ENCODE measurements around the gene HDHD3.

DNA sequence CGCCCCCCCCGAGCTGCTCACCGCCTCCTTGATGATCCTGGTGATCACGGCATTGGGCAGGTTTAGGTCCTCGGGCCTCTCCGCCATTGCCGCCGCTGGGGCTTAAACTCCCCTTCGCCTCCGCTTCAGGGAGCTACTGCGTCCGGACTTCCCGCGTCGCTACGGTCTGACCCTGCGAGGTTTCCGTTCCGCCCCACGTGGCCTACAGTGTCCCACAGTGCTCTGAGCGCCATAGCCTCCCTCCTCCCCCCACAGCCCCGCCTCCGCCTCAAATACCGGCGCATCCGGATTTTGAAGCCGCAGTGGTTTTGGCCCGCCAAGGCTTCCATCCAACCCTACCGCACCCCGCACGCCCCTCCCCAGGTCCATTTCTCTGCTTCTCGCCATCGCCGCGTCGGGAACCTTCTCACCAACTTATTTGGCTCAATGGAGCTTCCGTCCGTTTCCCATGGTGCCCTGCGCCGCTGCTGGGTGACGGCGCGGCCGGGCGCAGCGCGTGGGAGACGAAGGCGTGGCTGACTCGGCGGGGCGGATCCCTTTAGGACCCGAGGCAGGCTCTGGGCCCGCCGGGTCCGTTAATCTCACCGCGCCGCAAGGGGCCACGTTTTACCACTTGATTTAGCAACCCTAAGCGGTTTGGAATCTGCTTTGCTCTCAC, 33.5 kb upstream of the HDHD3 start, which contains the start of the genes C9orf43 and POLE3:
- TF ChIP-seq, protein P1, sequence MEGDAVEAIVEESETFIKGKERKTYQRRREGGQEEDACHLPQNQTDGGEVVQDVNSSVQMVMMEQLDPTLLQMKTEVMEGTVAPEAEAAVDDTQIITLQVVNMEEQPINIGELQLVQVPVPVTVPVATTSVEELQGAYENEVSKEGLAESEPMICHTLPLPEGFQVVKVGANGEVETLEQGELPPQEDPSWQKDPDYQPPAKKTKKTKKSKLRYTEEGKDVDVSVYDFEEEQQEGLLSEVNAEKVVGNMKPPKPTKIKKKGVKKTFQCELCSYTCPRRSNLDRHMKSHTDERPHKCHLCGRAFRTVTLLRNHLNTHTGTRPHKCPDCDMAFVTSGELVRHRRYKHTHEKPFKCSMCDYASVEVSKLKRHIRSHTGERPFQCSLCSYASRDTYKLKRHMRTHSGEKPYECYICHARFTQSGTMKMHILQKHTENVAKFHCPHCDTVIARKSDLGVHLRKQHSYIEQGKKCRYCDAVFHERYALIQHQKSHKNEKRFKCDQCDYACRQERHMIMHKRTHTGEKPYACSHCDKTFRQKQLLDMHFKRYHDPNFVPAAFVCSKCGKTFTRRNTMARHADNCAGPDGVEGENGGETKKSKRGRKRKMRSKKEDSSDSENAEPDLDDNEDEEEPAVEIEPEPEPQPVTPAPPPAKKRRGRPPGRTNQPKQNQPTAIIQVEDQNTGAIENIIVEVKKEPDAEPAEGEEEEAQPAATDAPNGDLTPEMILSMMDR (IDR thresholded peaks at IDR 0.05; ENCODE audit: low read depth, low read length, poor library complexity, severe bottlenecking): no peak
- TF ChIP-seq EZH2phosphoT487 (IDR thresholded peaks at IDR 0.05; ENCODE audit: borderline replicate concordance, low read length): no peak

Measured in DOHH2 (cell line).